GM21381 (cell line): Measurements from ENCODE around the gene ANTXR2.
"Not testable (repeated sequence)": the region's sequence is repeated elsewhere in the genome, so short reads cannot be mapped to it uniquely, and the experiment has no call there.

ENCODE experiments used
- ATAC-seq: cut with Tn5 transposase; IDR thresholded peaks from one replicate; pipeline ENCODE4 v1.9.1; 2021; ENCODE audit warnings: mild to moderate bottlenecking, moderate library complexity; ENCODE audit not compliant: unreplicated experiment

ANTXR2 gene

DNA sequence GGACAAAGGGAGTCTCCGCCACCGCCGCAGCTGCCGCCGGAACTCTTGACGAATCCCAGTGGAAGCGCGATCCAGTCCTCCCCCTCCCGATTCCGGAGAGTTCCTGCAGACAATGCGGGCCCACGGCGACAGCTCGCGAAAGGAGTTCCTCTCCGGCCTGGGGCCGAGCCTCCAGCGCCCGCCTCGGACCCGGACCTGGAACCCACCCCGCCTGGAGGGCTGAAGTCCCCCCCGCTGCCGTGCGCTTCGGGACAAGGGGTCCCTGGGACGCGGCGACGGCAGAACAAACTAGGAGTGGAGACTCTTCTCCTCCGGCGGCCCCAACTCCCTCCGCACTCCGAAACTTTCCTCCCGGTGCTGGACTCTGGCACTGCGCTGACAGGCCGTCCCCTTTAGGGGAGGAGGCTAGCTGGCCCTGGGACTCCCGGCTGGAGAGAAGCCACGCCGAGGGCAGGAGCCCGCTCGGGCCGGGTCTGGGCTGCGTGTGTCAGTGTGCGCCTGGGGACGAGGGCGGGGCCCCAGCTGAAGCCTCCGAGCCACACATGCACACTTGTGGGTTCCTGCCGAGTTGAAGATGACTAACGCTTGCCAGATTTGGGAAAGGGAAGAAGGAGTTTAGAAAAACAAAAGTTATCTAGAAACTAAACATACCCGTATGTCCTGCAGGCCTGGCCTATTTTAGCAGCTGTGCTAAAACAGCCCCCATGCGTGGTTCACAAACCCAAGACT, at the start of gene ANTXR2:
ANTXR2 (minus strand) TSS at position 486 of the 729 bp plus-strand sequence. CDS start 669 bp downstream, outside the sequence.
- ATAC-seq, result peak; percentile 64

DNA sequence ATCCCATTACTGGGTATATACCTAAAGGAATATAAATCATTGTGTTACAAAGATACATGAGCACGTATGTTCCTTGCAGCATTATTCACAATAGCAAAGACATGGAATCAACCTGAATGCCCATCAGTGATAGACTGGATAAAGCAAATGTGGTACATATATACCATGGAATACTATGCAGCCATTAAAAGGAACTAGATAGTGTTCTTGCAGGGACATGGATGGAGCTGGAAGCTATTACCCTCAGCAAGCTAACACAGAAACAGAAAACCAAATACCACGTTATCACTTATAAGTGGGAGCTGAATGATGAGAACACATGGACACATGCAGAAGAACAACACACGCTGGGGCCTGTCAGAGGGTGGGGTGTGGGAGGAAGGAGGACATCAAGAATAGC, 48.8 kb upstream of the ANTXR2 start:
- ATAC-seq, result not testable (repeated sequence)

DNA sequence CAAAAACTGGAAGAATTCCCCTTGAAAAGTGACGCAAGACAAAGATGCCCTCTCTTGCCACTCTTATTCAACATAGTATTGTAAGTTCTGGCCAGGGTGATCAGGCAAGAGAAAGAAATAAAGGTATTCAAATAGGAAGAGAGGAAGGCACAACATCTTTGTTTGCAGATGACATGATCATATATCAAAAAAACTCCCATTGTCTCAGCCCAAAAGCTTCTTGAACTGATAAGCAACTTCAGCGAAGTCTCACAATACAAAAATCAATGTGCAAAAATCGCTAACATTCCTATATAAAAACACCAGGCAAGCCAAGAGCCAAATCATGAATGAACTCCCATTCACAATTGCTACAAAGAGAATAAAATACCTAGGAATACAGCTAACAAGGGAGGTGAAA, 46.6 kb upstream of the ANTXR2 start:
- not testable (repeated sequence) for ATAC-seq

DNA sequence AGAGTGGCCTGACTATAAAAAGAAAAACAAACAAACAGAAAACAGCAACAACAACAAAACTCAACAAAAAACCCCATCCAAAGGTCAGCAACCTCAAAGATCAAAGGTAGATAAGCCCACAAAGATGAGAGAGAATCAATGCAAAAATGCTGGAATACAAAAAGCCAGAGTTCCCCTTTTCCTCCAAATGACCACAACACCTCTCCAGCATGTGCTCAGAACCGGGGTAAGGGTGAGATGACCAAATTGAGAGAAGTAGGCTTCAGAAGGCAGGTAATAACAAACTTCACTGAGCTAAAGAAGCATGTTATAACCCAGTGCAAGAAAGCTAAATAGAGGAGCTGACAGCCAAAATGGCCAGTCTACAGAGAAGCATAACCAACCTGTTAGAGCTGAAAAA, 43.5 kb upstream of the ANTXR2 start:
- no peak for ATAC-seq

DNA sequence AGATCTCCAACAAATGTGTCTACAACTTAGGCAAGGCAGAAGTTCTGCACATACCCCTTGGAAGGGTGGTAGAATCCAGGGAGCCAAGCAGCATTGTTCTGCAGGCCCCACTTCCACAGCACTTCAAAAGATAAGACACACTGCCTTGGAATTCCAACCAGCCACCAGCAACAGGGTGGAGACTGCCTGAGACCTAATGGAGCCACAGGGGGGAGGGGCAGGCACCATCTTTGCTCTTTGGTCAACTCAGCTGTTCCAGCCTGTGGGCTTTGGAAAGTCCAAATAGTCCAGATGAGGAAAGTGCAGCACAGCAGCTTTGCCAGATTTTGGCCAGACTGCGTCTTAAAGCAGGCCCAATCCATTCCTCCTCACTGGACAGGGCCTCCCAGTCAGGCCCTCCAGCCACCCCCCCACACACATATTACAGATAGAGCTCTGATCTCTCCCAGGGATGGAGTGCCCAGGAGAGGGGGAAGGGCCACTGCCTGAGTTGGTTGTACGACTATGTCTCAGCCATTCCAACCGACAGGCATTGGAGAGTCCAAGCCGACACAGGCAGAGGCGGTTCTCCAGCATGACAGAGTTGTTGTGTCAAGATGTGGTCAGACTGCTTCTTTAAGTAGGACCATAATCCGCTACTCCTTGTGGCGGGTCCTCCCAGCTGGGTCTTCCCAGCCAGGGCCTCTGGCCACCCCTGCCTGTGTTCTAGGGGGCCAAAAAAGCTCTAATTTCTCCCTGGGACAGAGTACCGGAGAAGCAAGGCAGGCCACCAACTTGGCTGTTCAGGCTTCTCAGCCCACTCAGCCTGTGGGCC, 42.5 kb upstream of the ANTXR2 start:
- no peak for ATAC-seq

DNA sequence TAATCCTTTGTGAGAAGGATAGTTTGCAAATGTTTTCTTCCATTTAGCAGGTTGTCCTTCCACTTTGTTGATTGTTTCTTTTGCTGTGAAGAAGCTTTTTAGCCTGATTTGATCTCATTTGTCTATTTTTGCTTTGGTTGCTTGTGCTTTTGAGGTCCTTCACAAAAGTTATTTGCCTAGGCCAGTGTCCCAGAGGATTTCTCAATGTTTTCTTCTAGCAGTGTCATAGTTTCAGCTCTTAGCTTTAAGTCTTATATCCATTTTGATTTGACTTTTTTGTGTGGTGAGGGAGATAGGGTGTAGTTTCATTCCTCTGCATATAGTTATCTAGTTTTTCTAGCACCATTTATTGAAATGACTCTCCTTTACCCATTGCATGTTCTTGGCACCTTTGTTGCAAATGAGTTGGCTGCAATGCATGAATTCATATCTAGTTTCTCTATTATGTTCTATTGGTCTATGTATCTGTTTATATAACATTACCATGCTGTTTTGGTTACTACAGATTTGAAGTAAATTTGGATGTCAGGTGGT, 41.8 kb upstream of the ANTXR2 start:
- no peak for ATAC-seq

DNA sequence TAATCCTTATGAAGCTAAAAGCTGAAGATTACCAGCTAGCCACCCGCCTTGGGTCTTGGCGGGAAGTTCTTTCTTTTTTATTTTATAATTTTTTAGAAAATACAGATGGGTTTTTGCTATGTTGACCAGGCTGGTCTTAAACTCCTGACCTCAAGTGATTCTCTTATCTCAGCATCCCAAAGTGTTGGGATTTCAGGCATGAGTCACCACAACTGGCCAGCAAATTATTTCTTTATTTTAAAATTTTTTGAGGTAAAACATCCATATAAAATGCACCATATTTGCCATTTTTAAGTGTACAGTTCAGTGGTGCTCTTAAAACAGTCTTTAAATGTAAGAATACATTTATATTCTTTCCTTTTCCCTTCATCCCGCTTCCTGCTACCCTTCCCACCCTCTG, 40.6 kb upstream of the ANTXR2 start:
- no peak for ATAC-seq

DNA sequence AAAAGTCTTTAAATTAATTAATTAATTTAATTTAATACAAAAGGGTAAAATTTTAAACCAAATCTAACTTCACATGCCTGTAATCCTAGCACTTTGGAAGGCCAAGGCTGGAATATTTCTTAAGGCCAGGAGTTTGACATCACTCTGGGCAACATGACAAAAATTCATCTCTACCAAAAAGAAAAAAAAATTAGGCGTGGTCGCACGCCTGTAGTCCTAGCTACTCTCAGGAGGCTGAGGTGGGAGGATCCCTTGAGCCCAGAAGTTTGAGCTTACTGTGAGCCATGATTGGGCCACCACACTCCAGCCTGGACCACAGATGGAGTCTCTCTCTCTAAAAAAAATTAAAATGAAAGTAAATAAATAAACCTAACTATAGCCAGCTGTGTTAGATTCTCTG, 39.2 kb upstream of the ANTXR2 start:
- no peak for ATAC-seq

DNA sequence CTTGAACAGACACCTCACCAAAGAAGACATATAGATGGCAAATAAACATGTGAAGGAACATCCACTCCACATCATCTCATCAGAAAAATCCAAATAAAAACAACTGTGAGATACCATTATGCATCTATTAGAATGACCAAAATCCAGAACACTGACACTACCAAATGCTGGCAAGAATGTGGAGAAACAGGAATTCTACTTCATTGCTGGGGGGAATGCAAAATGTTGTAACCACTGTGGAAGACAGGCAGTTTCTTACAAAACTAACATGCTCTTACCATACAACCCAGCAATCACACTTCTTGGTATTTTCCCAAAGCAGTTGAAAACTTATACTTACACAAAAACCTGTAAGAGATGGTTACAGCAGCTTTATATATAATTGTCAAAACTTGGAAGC, 38.2 kb upstream of the ANTXR2 start:
- no peak for ATAC-seq

DNA sequence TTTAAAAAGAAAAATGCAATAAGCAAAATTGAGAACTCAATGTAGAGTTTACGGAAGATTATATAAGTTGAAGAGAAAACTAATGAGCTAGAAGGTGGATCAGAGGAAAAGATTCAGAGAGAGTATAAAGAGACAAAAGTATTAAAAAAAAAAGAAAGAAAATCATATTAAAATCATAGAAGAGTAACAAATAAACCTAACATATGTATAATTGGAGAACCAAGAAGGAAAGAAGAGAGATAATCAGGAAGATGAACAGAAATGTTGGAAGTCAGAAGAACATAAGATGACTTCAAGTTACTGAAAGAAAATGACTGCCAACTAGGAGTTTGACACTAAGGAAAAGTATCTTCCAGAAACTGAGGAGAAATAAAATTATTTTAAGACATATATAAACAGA, 34.3 kb upstream of the ANTXR2 start:
- no peak for ATAC-seq

DNA sequence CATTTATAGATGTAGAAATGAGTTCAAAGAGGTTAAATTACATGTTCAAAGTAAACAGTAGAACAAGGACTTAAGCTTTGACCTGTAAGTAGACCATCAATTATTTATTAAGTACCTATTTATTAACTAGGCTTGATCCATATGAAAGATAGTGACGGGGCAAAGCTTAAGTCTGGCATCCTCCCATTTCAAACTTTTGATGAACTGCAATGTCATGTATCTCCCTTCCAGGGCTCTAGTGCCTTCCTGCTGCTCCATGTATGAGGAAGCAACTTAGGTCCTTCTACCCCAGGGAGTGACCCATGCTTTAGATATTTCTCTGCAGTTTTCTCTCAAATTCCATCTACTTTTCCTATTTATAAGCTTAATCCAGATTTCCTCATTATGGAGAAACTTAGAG, 31.9 kb upstream of the ANTXR2 start:
- ATAC-seq, result no peak

DNA sequence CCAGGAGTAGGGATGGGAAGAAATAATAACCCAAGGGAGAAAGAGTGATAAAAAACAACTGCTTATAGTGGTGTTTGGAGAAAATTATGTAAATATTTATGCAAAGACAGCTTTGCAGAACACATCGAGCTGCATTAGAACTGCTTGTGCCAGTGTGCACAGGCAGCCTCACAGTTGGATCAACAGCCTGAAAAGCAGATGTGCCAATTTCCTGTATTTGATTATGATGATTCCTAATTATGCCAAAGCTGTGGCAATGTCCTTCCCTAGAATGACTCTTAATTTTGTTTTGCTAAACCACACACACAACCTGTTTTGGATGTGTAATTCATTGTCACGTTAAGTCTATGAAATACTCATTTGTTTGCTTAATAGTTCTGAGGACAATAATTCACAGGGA, 30.6 kb upstream of the ANTXR2 start:
- ATAC-seq, result no peak

DNA sequence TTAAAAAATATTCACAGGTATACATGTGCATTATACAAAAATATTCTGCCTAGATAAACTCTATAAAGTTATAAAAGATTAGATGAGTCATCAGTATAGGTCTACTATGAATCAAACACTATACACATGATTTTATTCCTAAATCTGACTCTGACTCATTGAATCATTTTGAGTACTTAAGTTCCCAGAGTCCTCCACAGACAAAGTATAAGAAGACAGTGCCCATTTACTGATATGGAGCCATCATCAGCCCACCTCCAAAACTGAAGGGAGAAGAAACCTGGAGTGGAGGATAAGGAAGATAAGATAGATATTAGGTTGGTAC, 28.7 kb upstream of the ANTXR2 start:
- no peak for ATAC-seq

DNA sequence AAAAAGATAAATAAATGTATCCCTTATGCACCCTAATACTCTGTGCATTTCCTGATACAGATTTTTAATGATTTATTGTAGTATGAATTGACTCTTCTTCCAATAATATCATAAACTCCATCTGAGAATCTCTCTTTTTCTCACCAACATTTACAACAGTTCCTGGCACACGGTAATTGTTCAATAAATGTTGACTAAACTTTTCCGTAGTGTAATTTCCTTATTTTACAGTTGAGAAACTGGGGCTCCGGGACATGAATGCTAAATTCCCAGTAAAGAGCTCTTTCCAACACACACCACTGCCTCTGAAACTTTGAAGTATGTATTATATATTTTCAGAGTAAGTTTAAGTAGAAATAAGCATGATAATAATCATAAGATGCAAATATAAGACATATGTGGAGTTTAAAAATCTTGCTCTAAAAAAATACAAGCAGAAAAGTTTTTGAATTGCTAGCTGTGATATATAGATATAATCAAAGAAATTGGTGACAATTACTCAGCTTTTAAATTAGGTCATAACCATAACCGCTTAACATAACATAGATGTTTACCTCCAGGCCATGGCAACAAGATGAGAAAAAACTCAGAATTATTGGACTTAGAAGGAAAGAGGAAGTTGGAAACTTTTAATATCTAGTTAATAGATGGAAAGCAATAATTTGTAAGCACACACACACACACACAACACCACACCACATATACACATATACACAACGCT, 28.2 kb upstream of the ANTXR2 start:
- no peak for ATAC-seq

DNA sequence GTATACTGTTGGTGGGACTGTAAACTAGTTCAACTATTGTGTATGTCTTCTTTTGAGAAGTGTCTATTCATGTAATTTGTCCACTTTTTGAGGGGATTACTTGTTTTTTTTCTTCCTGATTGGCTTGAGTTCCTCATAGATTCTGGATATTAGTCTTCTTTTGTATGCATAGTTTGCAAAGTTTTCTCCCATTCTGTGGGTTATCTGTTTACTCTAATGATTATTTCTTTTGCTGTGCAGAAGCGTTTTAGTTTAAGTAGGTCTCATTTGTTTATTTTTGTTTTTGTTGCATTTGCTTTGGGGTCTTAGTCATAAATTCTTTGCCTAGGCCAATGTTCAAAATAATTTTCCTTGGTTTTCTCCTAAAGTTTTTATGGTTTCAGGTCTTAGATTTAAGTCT, 26.6 kb upstream of the ANTXR2 start:
- no peak for ATAC-seq

DNA sequence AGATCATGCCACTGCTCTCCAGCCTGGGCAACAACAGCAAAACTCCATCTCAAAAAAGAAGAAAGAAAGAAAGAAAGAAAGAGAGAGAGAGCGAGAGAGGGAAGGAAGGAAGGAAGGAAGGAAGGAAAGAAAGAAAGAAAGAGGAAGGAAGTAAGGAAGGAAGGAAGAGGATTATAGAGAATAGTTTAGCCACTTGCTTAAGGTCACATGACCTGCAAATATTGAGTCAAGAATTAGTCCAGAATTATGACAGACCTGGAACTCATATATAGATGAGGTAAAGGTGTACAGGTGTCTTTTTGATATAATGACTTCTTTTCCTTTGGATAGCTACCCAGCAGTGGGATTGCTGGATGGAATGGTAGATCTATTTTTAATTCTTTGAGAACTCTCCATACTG, 25.6 kb upstream of the ANTXR2 start:
- no peak for ATAC-seq

DNA sequence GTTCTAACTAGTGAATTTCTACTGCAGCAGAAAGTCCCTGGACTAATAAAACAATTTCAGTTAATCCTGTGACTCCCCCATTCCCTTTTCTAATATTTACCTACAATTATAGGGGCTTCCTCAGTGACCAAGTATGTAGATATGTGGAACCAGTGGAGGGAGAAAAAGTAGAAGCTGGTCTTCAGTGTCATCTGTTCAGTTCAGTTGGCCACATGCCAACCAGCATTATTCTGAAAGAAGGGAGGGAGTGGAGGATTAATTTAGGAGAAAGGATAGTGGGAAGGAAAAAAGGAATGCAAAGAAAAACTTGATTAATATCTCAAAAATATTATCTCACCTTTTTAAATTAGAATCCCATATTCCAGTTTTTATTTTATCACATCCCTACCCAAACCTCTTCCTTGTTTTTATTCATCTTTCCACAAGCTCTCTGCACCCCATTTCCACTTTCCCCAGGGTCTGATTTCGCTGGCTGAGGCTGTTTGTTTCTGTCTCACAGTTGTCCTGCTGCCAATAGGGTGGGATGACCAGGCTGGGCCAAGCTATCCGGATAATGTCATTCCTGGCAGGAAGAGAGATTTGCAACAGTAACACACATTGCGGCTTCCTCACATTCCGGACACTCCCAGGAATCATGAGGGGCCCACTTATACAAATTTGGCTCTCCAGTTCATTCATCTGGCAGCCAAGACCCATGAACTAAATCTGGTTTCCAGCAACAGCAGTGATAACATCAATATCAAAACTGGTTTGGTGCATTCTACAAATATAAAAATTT, 24.6 kb upstream of the ANTXR2 start:
- no peak for ATAC-seq

DNA sequence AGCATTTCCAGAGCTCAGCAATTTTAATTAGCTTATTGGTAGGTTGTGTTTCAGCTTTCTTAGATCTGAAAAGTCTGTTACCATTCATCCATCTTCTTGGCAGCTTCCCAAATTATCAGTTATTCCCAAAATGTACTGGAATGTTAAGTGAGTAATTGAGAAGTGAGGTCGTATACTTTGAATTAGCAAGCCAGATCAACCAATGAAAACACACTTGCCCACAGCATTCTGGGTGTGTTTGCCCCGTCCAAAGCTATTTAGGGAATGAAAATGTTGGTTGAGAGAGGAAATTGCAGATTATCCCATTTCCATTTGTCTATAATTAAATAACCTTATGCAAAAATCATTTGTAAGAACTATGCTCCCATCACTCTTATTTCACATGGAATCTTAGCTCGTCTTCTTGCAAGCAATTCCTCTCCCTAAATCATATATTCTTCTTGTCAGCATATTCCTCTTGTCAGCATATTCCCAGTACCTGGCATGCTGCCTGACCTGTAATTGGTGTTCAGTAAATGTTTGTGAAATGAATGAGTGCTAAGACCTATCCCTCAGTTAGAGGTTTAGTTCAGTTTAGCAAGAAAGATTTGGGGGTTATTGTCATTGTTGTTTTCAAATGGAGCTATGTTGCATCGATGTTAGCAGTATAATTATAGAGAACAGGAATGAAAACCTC, 23.3 kb upstream of the ANTXR2 start:
- no peak for ATAC-seq

DNA sequence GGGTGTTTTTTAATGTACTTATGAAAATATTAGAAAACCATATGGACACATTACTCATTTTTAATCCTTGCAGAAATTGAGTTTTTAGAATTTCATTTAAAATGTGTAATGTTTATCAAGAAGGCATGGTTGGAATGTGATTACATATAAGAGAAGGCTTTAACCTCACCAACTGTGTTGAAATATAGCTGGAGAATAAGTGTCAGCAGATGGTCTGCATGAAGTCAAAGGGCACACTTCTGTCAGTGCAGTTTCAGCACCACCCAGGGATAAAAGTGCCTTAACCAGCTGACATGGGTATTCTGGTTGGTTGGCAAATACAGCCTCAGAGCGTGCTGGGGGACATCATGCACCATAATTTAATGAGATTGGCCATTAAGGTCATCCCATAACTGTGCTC, 21.2 kb upstream of the ANTXR2 start:
- no peak for ATAC-seq

DNA sequence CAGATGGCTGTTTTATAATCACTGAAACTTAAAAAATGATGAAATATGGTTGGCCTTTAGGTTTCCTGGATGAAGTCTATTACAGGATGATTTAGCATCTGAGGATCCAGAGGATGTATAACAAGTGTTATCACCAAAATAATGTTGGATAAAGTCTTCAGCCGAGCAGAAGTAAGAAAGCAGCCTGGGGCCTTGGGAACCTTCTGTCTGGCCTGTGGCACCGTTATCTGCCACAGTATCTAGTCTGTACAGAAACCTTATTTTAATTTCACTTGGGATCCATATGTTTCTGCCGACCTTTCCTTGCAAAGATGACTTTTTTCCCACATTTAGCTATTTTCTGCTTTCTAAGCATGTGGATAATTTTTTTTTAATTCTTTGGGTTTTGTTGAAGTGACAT, 20.5 kb upstream of the ANTXR2 start:
- no peak for ATAC-seq
